ENCODE results near the gene HIGD1A. TPM values are rescaled to one million over a fixed set of nuclear protein-coding genes. Genes with fewer than 3 reads are reported as not detected.
A peak's percentile ranks its signal among the peaks of the same experiment; 100 is the strongest.

Gene HIGD1A
- total RNA-seq, 2 donors from 2014 or later, result 36.3 to 52.4 TPM

- 80 to 98% methylated on average over 3 of the region's 3 CpGs for WGBS, 2 donors
- no peaks in the 10 kb centered on the region for H3K27me3 ChIP-seq
- H3K4me3 ChIP-seq, result no peak overlapping the region
- H3K4me1 ChIP-seq, result peaks cover 7% of the 10 kb centered on the region
- no peak for DNase-seq
- TF ChIP-seq CTCF (IDR thresholded peaks at IDR 0.05) (no peak), POLR2A (IDR thresholded peaks at IDR 0.05) (no peak)
- ATAC-seq, result no peak
- no peak overlapping the region for H3K27ac ChIP-seq
- intact Hi-C loops (cut with DNase I), result no loop called here
- H3K36me3 ChIP-seq (replicated peaks in 1 of 2; ENCODE audit: insufficient read depth in 1 of 2, low read depth in 2 of 2), result no peaks in the 10 kb centered on the region
- no peaks in the 10 kb centered on the region for H3K9me3 ChIP-seq
These were observed 50.5 kb downstream of the HIGD1A start for GRCh38 chr3:42753757-42754156.

DNA sequence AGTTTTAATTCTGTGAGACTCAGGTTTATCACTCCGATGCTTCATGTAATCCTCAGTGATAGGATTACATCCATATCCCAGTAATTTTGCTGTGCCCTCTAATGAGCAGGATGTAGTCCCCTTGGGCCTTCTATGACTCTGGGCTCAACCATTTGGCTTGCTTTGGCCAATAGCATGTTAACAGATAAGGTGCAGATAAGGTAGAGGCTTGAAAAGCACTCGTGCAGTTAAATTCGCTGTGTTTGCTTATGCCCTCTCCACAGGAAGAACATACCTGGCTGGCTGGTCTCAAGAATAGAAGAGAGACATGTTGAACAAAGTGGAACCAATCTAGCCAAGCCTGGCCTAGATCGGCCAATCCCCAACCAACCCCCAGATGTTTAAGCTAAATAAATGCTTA, 51.3 kb downstream of the HIGD1A start:
- DNase-seq, result no peak
- Histone ChIP-seq H3K4me3 (no peak overlapping the region), H3K27ac (no peak overlapping the region), H3K4me1 (peaks cover 14% of the 10 kb centered on the region), H3K9me3 (no peaks in the 10 kb centered on the region), H3K27me3 (no peaks in the 10 kb centered on the region), H3K36me3 (replicated peaks in 1 of 2; ENCODE audit: insufficient read depth in 1 of 2, low read depth in 2 of 2) (no peaks in the 10 kb centered on the region)
- ATAC-seq, result no peak
- intact Hi-C loops (cut with DNase I), result no loop called here
- TF ChIP-seq POLR2A (IDR thresholded peaks at IDR 0.05) (no peak), CTCF (IDR thresholded peaks at IDR 0.05) (no peak)
- 76 to 77% methylated on average over 4 of the region's 4 CpGs for WGBS, 2 donors

- intact Hi-C loops (cut with DNase I), result no loop called here
- ATAC-seq (no peak), DNase-seq (no peak)
- no peak for TF ChIP-seq CTCF (IDR thresholded peaks at IDR 0.05)
- TF ChIP-seq POLR2A (IDR thresholded peaks at IDR 0.05), result no peak
- Histone ChIP-seq H3K36me3 (replicated peaks in 1 of 2; ENCODE audit: insufficient read depth in 1 of 2, low read depth in 2 of 2) (no peaks in the 10 kb centered on the region), H3K4me1 (peaks cover 19% of the 10 kb centered on the region), H3K27me3 (no peaks in the 10 kb centered on the region), H3K27ac (no peak overlapping the region), H3K4me3 (no peak overlapping the region), H3K9me3 (no peaks in the 10 kb centered on the region)
- 94 to 96% methylated on average over 9 of the region's 9 CpGs for WGBS, 2 donors
These were observed 51.8 kb downstream of the HIGD1A start for GRCh38 chr3:42752441-42752840.

DNA sequence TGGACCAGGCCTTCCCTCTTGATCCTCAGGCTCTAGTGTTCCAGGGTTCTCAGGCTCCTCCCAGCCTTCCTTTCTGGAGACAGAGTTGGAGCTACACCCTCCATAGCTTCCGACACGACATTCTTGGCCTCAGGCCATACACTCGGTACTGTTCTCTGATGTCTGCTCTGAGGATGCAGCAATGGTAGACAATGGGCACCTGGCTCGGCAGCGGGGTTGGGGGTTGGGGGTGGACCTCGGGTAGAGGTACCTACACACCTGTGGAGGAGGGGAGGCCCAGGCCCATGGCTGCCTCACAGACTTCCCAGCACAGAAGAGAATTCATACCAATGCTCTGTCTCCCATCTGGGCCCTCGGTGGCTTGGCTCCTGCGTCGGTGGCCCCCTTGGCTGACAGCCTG, 52.7 kb downstream of the HIGD1A start:
- intact Hi-C loops (cut with DNase I), result no loop called here
- peaks cover 27% of the 10 kb centered on the region for H3K4me1 ChIP-seq
- no peaks in the 10 kb centered on the region for H3K27me3 ChIP-seq
- ATAC-seq (no peak), DNase-seq (no peak)
- no peaks in the 10 kb centered on the region for H3K9me3 ChIP-seq
- no peak overlapping the region for H3K4me3 ChIP-seq
- TF ChIP-seq CTCF (IDR thresholded peaks at IDR 0.05) (no peak), POLR2A (IDR thresholded peaks at IDR 0.05) (no peak)
- no peaks in the 10 kb centered on the region for H3K36me3 ChIP-seq (replicated peaks in 1 of 2; ENCODE audit: insufficient read depth in 1 of 2, low read depth in 2 of 2)
- WGBS, 2 donors, result 59 to 80% methylated on average over 3 to 9 of the region's 9 CpGs
- H3K27ac ChIP-seq, result no peak overlapping the region

GRCh38 chr3:42750834-42751233, 53.5 kb downstream of the HIGD1A start:
- no peaks in the 10 kb centered on the region for H3K9me3 ChIP-seq
- no peak for DNase-seq
- no peaks in the 10 kb centered on the region for H3K36me3 ChIP-seq (replicated peaks in 1 of 2; ENCODE audit: insufficient read depth in 1 of 2, low read depth in 2 of 2)
- 94 to 97% methylated on average over 5 to 7 of the region's 7 CpGs for WGBS, 2 donors
- intact Hi-C loops (cut with DNase I), result no loop called here
- no peak overlapping the region for H3K4me3 ChIP-seq
- peaks cover 35% of the 10 kb centered on the region for H3K4me1 ChIP-seq
- peak overlapping the region in 2 of 4 donors; percentile 40 to 79 for H3K27ac ChIP-seq
- no peaks in the 10 kb centered on the region for H3K27me3 ChIP-seq
- ATAC-seq, result no peak
- no peak for TF ChIP-seq POLR2A (IDR thresholded peaks at IDR 0.05)
- no peak for TF ChIP-seq CTCF (IDR thresholded peaks at IDR 0.05)
